ENCODE results near the gene SLIT1.

DNA sequence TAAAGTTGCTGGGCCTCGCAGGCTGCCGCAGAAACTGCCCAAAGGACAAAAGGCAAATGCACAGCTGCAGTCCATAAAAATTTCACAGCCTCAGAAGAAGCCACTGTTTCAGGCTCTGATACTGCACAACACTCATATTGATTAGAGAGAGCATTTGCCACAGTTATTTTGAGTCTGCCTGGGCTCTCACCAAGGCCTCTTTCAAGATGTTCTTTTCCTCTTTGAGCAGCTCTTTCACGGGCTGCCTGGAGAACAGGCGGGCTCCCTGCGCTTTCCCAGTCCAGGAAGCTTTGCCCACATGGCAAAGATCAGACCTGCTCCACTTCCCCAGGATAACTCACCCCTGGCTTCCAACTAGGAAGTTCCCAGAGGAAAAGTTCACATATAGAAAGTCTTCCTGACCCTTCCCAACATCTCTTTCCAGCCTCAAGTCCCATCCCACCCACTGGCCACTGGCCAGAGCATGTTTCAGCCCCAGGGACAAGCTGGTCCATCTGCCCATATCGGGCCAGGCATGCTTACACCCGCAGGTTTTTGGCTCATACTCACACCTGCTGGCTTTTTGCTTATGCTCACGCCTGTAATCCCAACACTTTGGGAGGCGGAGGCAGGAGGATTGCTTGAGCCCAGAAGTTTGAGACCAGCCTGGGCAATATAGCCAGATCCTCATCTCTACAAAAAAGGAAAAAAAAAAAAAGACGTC lies 3.3 kb downstream of the SLIT1 start:
- TF ChIP-seq, protein P1, sequence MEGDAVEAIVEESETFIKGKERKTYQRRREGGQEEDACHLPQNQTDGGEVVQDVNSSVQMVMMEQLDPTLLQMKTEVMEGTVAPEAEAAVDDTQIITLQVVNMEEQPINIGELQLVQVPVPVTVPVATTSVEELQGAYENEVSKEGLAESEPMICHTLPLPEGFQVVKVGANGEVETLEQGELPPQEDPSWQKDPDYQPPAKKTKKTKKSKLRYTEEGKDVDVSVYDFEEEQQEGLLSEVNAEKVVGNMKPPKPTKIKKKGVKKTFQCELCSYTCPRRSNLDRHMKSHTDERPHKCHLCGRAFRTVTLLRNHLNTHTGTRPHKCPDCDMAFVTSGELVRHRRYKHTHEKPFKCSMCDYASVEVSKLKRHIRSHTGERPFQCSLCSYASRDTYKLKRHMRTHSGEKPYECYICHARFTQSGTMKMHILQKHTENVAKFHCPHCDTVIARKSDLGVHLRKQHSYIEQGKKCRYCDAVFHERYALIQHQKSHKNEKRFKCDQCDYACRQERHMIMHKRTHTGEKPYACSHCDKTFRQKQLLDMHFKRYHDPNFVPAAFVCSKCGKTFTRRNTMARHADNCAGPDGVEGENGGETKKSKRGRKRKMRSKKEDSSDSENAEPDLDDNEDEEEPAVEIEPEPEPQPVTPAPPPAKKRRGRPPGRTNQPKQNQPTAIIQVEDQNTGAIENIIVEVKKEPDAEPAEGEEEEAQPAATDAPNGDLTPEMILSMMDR (IDR thresholded peaks at IDR 0.05): no peak
- no peak for TF ChIP-seq POLR2A (IDR thresholded peaks at IDR 0.05)

Measured in body of pancreas (tissue), 4 donors.